ENCODE results near the gene P3H1.

GRCh38 chr1:42786097-42786496, 19.3 kb upstream of the P3H1 start:
- no peak for TF ChIP-seq CTCF (CRISPR knock-in tag; IDR thresholded peaks at IDR 0.05)
- TF ChIP-seq SPEN (CRISPR knock-in tag; IDR thresholded peaks at IDR 0.05; ENCODE audit: low read depth), result no peak
- no peak for TF ChIP-seq SRY (CRISPR knock-in tag; IDR thresholded peaks at IDR 0.05)
- TF ChIP-seq HNRNPH1 (optimal IDR thresholded peaks at IDR 0.05; ENCODE audit: low read depth, low read length), result no peak
- no peak for TF ChIP-seq POLR2A (IDR thresholded peaks at IDR 0.05; ENCODE audit: insufficient read depth in 1 of 2, low read depth in 2 of 2, low read length in 2 of 2)
- no peak for TF ChIP-seq HBP1 (CRISPR knock-in tag; IDR thresholded peaks at IDR 0.05; ENCODE audit: low read depth)
- no peak for TF ChIP-seq U2AF2 (IDR thresholded peaks at IDR 0.05; ENCODE audit: low read depth, low read length)

Data from HepG2 (cell line).